GM18870 (cell line): Measurements from ENCODE around the gene TRAPPC12.
"Not testable (repeated sequence)": the region's sequence is repeated elsewhere in the genome, so short reads cannot be mapped to it uniquely, and the experiment has no call there.

Experiments used
- ATAC-seq: cut with Tn5 transposase; IDR thresholded peaks from one replicate; pipeline ENCODE4 v1.9.1; 2021; ENCODE audit warnings: moderate library complexity; ENCODE audit not compliant: unreplicated experiment

TRAPPC12 gene

DNA sequence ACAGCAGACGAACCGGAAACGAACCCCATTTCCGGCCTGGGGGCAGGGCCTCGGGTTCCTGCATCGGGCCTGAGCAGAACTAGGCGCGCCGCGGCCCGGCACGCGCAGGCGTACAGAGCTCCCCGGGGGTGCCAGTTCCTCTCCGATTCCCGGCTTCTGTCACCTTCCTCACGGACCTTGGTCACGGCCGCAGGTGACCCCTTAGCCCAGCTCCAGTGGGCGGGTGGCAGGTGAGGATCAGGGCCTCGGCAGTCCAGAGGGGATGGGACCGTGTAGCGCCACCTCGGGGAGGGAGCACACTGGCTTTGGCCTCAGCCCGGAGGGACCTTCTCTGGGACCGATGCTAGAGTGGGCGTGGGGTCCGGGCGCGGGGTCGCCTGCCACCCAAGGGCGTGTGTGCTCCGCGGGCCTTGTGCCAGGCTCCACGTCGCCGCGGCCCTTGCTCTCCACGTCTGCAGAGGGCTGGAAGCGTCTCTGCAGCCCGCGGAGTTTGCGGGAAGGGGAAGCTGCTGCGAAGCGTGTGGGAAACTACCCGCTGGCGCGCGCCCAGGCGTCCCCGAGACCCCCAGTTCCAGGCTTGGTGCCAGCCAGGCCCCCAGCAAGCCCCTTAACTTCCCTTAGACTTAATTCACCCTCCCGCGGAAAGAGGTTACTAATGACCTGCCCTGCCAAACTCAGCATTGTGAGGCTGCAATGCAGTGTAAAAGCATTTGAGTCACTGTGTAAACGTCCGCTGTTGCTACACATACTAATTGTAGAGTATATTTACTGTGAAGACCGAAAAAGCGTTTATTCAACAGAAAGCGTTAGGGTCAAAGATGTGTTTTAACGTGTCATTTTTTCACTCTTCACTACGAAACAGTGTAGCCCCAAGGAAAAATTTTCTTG is at the start of gene TRAPPC12:
TSS of gene TRAPPC12 (plus strand) at position 48 of the 888 bp plus-strand sequence. CDS start 7,930 bp downstream, outside the sequence.
- peak; percentile 63 for ATAC-seq

DNA sequence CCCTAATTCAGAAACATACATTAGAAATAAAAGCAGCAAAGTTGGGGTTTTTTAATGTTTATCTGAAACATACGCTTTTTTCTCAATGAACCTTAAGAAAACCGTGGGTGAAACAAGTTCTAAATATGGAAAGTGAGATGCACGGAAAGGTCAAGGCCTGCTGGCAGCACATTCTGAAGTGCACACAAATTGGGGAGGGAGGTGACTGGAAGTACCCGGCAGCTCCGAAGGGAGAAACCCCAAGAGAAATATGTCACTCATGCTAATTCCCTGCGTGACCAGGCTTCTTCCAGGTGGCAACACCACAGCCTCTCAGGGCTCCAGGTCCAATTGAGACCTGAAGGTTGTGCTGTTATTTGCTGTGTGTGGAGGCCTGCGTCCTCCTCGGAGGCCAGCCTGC is 47.4 kb upstream of the TRAPPC12 start:
- ATAC-seq = no peak

DNA sequence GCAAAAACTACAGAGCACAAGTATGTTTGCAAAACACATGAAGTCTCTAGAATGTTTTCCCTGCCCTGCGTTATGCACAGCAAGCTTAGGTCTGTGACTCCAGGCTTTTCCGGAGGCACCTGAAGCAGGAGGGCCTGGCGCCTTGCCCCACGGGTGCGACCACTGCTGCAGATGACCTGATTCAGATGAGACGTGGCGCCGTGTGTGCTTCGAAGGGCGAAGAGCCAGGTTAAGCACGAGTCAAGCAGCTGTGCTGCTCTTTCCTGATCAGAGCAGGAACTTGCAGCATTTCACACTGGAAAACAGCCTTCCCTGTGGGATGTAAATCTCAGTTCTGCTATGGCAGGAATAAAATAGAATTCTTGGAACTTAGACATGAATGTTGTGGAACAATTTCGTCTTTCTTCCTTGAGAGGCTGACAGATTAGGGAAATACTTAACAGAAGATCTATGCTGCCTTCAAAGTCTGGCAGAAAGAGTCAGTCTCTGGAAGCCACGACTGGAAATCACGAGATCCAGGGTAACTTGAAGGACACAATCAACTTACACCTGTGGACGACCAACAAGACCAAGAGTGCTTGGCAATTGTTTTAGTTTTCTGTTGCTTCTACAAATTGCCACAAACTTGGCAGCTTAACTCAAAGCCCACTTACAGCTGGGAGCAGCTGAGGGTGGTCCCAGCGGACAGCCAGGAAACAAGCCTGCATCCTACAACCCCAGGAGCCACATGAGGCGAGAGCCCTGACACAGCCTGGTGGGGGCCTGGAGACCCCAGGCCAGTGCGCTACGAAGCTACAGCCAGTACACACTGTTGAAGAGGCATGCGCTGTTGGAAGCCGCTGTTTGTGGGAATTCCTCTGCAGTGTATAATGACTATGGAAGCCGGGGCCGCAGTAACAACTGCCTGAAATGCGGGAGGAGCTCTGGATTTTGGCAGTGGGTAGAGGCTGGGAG is 44.8 kb upstream of the TRAPPC12 start:
- no peak for ATAC-seq

DNA sequence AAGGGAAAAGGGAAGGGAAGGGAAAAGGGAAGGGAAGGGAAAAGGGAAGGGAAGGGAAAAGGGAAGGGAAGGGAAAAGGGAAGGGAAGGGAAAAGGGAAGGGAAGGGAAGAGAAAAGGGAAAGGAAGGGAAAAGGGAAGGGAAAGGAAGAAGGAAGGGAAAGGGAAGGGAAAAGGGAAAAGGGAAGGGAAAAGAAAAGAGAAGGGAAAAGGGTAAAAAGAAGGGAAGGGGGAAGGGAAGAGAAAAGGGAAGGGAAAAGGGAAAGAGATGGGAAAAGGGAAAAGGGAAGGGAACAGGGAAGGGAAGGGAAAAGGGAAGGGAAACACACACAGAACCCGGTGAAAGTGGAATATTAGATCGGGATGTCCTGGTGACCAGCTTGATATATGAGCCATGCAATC is 42.6 kb upstream of the TRAPPC12 start:
- no peak for ATAC-seq

GRCh38 chr2:3338340-3338739 is 41.2 kb upstream of the TRAPPC12 start:
- ATAC-seq = no peak

GRCh38 chr2:3340144-3340543 is 39.4 kb upstream of the TRAPPC12 start:
- no peak for ATAC-seq

DNA sequence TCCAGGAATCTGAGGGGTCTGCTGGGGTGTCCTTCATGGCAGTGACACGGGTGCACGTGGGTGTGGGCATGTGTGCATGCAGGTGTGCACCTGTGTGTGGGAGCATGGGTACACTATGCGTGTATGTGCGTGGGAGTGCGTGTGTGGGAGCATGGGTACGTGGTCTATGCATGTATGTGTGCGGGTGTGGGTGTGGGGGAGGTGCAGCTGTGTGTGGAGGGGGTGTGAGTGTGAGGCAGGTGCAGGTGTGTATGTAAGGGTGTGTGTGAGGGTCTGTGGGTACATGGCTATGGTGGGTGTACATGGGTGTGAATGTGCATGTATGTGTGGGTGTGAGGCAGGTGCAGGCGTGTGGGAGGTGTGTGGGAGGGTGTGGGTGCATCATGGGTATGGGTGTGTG is 38.2 kb upstream of the TRAPPC12 start:
- no peak for ATAC-seq

- no peak for ATAC-seq
Measured at GRCh38 chr2:3342324-3342723, 37.2 kb upstream of the TRAPPC12 start.

- ATAC-seq = no peak
Measured at GRCh38 chr2:3343012-3343411, 36.5 kb upstream of the TRAPPC12 start.

- ATAC-seq = no peak
Measured at GRCh38 chr2:3344897-3345296, 34.6 kb upstream of the TRAPPC12 start.

DNA sequence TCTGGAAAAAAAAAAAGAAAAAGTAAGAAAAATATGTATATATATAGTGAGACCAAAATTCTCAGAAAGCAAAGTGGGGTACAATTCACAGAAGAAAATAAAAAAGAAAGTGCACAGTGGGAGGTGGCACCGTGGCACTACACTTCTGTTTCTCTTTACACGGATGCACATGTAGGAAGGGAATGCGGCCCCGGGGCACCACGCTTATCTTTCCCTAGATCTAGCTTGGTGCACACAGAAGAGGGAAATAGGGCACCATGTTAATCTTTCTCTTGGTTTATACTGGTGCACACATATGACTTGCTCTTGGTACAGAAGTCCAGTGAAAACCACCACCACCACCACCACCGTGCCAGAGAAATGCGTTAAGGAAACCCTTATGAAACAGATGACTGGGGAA is 33.9 kb upstream of the TRAPPC12 start:
- no peak for ATAC-seq

DNA sequence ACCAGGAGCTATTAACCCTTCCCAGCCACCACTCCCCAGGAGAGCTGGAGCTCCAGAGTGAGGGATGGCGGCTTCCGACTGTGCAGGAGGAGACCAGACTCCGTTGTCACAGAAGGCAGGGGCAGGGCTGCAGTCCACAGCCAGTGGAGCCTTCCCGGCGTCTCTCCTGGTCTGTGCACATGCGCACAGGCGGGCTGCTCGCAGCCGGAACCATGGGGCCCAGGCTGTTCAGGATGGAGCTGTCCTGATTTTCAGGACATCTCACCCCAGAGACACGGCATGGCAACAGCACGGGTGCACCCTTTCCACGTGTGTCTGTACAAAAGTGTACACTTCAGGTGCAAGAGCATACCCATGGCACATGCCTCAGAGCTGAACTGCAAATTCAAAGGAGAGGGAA is 30.7 kb upstream of the TRAPPC12 start:
- ATAC-seq = no peak

DNA sequence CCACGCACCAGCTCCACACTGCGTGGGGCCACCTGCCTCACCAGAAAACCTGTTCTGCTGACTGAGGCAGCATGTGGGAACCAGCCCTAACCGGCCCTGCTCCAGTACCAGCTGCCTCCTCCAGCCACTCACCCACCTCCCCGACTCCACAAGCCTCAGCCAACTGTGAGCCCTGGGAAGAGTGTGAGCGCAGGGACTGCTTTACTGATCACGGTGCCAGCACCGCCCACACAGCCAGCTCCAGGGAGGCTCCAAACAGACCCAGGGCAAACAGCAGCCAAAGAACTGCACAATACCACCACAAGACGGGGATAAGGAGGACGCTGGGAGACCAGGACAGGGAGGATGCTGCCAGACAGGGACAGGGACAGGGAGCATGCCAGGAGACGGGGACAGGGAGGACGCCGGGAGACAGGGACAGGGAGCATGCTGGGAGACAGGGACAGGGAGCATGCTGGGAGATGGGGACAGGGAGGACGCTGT is 30.2 kb upstream of the TRAPPC12 start:
- no peak for ATAC-seq

DNA sequence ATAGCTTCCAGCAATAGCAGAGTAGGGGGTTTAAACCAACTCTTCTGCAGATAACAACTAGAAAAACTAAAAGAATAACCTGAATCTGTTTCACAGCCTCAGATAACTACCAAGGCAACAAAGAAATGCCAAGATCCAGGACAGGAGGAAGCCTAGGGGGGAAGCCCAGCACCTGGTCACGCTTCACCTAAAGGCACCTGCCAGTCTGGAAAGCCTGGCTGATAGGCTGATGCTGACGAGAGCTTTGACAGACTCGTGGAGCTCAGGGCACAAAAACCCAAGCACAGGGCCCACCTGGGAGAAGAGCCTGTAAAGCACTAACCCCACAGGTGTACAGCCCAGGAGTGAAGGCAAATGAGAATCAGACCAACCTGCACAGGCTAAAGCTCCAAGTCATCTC is 24.5 kb upstream of the TRAPPC12 start:
- no peak for ATAC-seq

DNA sequence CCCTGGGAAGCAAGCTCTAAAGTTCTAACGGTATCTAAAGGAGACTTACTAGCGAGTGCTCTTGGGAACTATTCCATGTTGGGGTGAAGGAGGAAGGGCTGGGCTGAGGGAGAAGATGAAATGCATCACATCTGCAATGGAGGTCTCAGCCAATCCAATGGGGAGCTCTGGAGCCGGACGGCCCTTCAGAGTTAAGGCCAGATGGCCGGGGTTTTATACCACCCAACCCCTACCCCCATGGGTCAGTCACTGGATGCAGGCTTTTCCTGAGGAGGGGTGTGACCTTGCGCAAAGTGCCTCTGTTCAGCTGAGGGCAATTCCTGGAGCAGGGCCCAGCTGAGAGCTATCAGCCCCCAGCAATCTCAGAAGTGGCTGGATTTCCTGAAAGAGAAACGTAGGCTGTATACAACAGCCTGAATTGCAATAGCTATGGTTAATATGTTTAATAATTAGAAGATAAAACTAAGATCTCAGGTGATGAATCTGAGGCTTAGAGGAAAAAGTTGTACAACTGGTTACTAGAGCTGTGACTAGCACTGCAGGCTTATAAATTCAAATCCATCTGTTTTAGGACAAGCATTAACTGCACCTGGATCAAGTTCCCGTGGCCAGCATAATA is 23.4 kb upstream of the TRAPPC12 start:
- ATAC-seq = no peak

DNA sequence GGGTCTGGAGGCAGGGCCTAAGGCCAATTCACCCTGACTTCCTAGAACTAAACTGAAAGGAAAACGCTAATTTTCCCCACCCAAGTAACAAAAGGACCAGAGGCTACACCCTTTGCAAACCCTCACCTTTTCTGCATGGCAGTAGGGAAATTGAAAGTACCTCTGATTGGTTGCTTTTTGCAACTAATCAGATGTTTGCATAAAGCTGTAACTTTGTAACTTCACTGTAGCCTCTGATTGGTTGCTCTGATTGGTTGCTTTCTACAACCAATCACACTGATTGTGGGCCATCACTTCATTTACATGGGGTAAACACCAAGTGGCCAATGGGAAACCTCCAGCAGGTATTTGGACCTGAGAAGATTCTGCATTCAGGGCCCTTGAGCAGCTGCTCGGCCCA is 22.7 kb upstream of the TRAPPC12 start:
- no peak for ATAC-seq

GRCh38 chr2:3357446-3357845 is 22.0 kb upstream of the TRAPPC12 start:
- not testable (repeated sequence) for ATAC-seq

DNA sequence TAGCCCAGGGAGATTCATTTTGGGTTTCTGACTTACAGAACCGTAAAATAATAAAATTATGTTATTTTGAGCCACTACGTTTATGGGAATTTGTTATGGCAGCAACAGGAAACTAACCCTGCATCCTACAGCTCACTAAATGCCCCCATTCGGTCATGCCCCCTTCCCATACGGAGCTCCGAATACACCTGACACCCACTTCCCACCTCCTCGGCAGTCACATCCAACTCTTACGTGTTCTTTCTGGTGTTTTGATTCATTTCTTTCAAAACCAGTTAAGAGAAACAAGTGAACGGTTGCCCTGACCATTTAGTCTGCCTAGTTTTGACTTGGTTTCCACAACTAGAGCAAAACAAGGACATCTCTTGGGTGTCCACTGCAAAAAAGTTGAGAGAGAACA is 21.6 kb upstream of the TRAPPC12 start:
- ATAC-seq = no peak

DNA sequence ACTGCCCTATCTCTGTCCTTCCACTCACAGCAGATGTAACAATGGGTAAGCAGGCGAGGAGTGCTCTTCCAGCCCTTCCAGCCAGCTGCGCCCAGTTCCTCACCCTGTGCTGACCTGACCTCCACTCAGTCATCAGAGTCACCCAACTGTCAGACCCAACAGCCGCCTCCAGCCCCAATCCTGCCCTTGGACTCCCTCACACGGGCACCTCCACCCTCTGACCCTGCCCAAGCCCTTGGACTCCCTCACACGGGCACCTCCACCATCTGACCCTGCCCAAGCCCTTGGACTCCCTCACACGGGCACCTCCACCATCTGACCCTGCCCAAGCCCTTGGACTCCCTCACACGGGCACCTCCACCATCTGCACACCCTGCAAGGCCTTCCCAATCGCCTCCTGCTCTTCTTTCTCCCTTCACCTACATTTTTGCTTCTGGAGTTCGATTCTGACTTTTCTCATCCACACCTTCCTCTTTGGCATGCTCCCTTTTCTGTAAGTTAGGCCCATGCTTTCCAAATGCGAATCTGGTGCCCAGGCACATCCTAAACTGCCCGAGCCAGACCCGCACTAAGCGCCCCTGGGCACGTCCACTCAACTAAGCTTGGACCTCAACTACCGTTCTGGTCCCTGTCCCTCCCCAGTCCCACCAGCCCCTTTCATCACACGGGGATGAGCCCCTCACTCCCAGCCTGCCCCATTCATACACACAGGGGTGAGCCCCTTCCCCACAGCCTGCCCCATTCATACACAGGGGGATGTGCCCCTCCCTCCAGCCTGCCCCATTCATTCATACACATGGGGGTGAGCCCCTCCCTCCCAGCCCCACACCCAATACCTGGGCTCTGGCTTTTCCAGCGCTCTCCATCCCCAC is 17.7 kb upstream of the TRAPPC12 start:
- ATAC-seq = no peak

GRCh38 chr2:3365219-3365618 is 14.3 kb upstream of the TRAPPC12 start:
- no peak for ATAC-seq
